ENCODE results near the gene ZNFX1. TPM values are rescaled to one million over a fixed set of nuclear protein-coding genes. Genes with fewer than 3 reads are reported as not detected.

The ZNFX1 gene
- polyA plus RNA-seq, 1 of the 3 experiments (the other 2 are of a cell fraction): 3.9 TPM

GRCh38 chr20:49210757-49211110 is 67.1 kb downstream of the ZNFX1 start:
- Histone ChIP-seq H3K36me3 (replicated peaks in 1 of 2; ENCODE audit: control insufficient read depth in 1 of 2, insufficient read depth in 2 of 2, low read length in 1 of 2) (no peaks in the 10 kb centered on the region), H3K4me2 (no peak overlapping the region), H3K27ac (ENCODE audit: low read depth in 2 of 2, low read length in 1 of 2) (no peak overlapping the region), H3K4me3 (ENCODE audit: low read depth in 2 of 2, low read length in 1 of 2) (no peak overlapping the region), H3K9ac (no peak overlapping the region), H3K9me3 (peaks cover 10% of the 10 kb centered on the region; the same call in 1 of the 2 replicates), H3K79me2 (ENCODE audit: insufficient read depth) (no peaks in the 10 kb centered on the region), H4K20me1 (ENCODE audit: insufficient read depth) (no peaks in the 10 kb centered on the region), H3K4me1 (ENCODE audit: control insufficient read depth in 1 of 2, insufficient read depth in 2 of 2, low read depth in 1 of 2, low read length in 1 of 2) (no peaks in the 10 kb centered on the region), H3K27me3 (ENCODE audit: insufficient read depth) (no peaks in the 10 kb centered on the region), H2AFZ (ENCODE audit: low read depth) (no peak overlapping the region), H3F3A (replicated peaks; ENCODE audit: insufficient read depth) (no peaks in the 10 kb centered on the region), H3K9me2 (no peaks in the 10 kb centered on the region)
- POLR2A ChIA-PET: no interaction called here
- CTCF ChIA-PET: interaction anchor here (0.8 kb wide), 1 partner anchor 78 kb away, joined by 6 read pairs; no protein-coding TSS in a partner anchor
- 43% methylated on average over 1 of the region's 1 CpG for WGBS (ENCODE audit: low lambda C conversion rate)
- TF ChIP-seq POLR2AphosphoS5 (IDR thresholded peaks at IDR 0.05; ENCODE audit: low read depth, low read length) (no peak), MEF2A (IDR thresholded peaks at IDR 0.05; ENCODE audit: borderline replicate concordance, low read depth) (no peak), YY1 (IDR thresholded peaks at IDR 0.05; ENCODE audit: low read depth) (no peak), TAF1 (IDR thresholded peaks at IDR 0.05; ENCODE audit: borderline replicate concordance, low read depth, low read length) (no peak), FOXJ3 (CRISPR knock-in tag; IDR thresholded peaks at IDR 0.05) (no peak), CTCF (IDR thresholded peaks at IDR 0.05) (no peak), CHD2 (IDR thresholded peaks at IDR 0.05; ENCODE audit: low read length, partially characterized antibody) (no peak), PBX3 (IDR thresholded peaks at IDR 0.05) (no peak), EP300 (IDR thresholded peaks at IDR 0.05; ENCODE audit: borderline replicate concordance in 1 of 2, low read depth in 1 of 2, low read length in 1 of 2) (no peak), TCF12 (IDR thresholded peaks at IDR 0.05) (no peak), RAD21 (IDR thresholded peaks at IDR 0.05; ENCODE audit: low read length) (no peak), ZBTB33 (IDR thresholded peaks at IDR 0.05; ENCODE audit: borderline replicate concordance, low read depth) (no peak)
- DNase-seq: no peak

GRCh38 chr20:49210101-49210756 is 67.6 kb downstream of the ZNFX1 start:
- no peaks in the 10 kb centered on the region for H3K4me1 ChIP-seq (ENCODE audit: control insufficient read depth in 1 of 2, insufficient read depth in 2 of 2, low read depth in 1 of 2, low read length in 1 of 2)
- H3K9me3 ChIP-seq: peaks cover 10% of the 10 kb centered on the region; the same call in 1 of the 2 replicates
- no peak for TF ChIP-seq FOSL2 (IDR thresholded peaks at IDR 0.05; ENCODE audit: borderline replicate concordance, low read depth)
- no peaks in the 10 kb centered on the region for H3K27me3 ChIP-seq (ENCODE audit: insufficient read depth)
- H3K79me2 ChIP-seq (ENCODE audit: insufficient read depth): no peaks in the 10 kb centered on the region
- no peaks in the 10 kb centered on the region for H4K20me1 ChIP-seq (ENCODE audit: insufficient read depth)
- no peak overlapping the region for H3K4me2 ChIP-seq
- H2AFZ ChIP-seq (ENCODE audit: low read depth): no peak overlapping the region
- DNase-seq: no peak
- H3K9me2 ChIP-seq: no peaks in the 10 kb centered on the region
- no peak overlapping the region for H3K9ac ChIP-seq
- POLR2A ChIA-PET: interaction anchor here (0.7 kb wide), 1 partner anchor 73 kb away, joined by 4 read pairs; no protein-coding TSS in a partner anchor
- WGBS (ENCODE audit: low lambda C conversion rate): 67% methylated on average over 1 of the region's 1 CpG
- CTCF ChIA-PET: interaction anchor here (0.8 kb wide), 1 partner anchor 78 kb away, joined by 6 read pairs; no protein-coding TSS in a partner anchor
- H3K27ac ChIP-seq (ENCODE audit: low read depth in 2 of 2, low read length in 1 of 2): no peak overlapping the region
- H3K4me3 ChIP-seq (ENCODE audit: low read depth in 2 of 2, low read length in 1 of 2): no peak overlapping the region
- no peaks in the 10 kb centered on the region for H3K36me3 ChIP-seq (replicated peaks in 1 of 2; ENCODE audit: control insufficient read depth in 1 of 2, insufficient read depth in 2 of 2, low read length in 1 of 2)
- H3F3A ChIP-seq (replicated peaks; ENCODE audit: insufficient read depth): no peaks in the 10 kb centered on the region
